Measurements from ENCODE around the gene PKNOX2. TPM values are rescaled to one million over a fixed set of nuclear protein-coding genes. Genes with fewer than 3 reads are reported as not detected.

Gene PKNOX2
- total and polyA plus RNA-seq, 9 of the 15 experiments (the other 6 are each of a cell fraction or from before 2014, with no cell fraction given), result not detected

GRCh38 chr11:125464666-125465065 is 300.1 kb downstream of the PKNOX2 start:
- BruUV-seq (replicated peaks), result no TSS peak
- H3K9me3 ChIP-seq (replicated peaks; ENCODE audit: control insufficient read depth, insufficient read depth, low read depth, low read length), result no peaks in the 10 kb centered on the region
- ATAC-seq (no peak), DNase-seq (ENCODE audit: extremely low read depth in 1 of 4, low spot score in 3 of 4) (no peak), FAIRE-seq (no peak)
- H3K9me1 ChIP-seq (ENCODE audit: control insufficient read depth, insufficient read depth, low read length), result no peaks in the 10 kb centered on the region
- no peak overlapping the region for H3K4me2 ChIP-seq (ENCODE audit: insufficient read depth, low read length)
- H3K36me3 ChIP-seq (ENCODE audit: control insufficient read depth, insufficient read depth, low read length), result no peaks in the 10 kb centered on the region
- H3K4me1 ChIP-seq (replicated peaks in 1 of 2; ENCODE audit: control insufficient read depth in 2 of 2, insufficient read depth in 2 of 2, low read length in 2 of 2), result peaks cover 6 to 10% of the 10 kb centered on the region in 2 experiments; a peak in 4 of 5 replicates
- no peaks in the 10 kb centered on the region for H4K20me1 ChIP-seq (replicated peaks; ENCODE audit: control insufficient read depth, insufficient read depth, low read length)
- H2AFZ ChIP-seq (ENCODE audit: low read depth, low read length), result 0 out of 2 replicates have a peak overlapping the region, but pooled peaks have one; percentile 12
- in situ Hi-C loops (cut with MboI), result no loop called here
- no peak overlapping the region for H3K9ac ChIP-seq (ENCODE audit: insufficient read depth in 1 of 2, low read depth in 2 of 2, low read length in 2 of 2)
- H3K4me3 ChIP-seq, result no peak overlapping the region
- ChIA-PET CTCF (ENCODE audit: low intra/inter-chr PET ratio) (no interaction called here), POLR2A (interaction anchor here (0.8 to 1.0 kb wide), 2 partner anchors 11 to 88 kb away, joined by 3 to 5 read pairs; no protein-coding TSS in a partner anchor)
- H3K79me2 ChIP-seq (ENCODE audit: control insufficient read depth, insufficient read depth, low read length), result no peaks in the 10 kb centered on the region
- no peaks in the 10 kb centered on the region for H3K27me3 ChIP-seq (ENCODE audit: control insufficient read depth in 2 of 2, insufficient read depth in 2 of 2, low read length in 2 of 2)
- no peak for TF ChIP-seq ETV1 (tag; conservative IDR thresholded peaks at IDR 0.05; ENCODE audit: low read depth)
- intact Hi-C loops (cut with micrococcal nuclease), result no loop called here
- H3K27ac ChIP-seq (ENCODE audit: extremely low read depth, low read depth, low read length), result no peak overlapping the region
- 69% methylated on average over 7 of the region's 8 CpGs for WGBS (ENCODE audit: insufficient coverage, low coverage, missing lambda C conversion rate)

- H3K27me3 ChIP-seq (ENCODE audit: control insufficient read depth in 2 of 2, insufficient read depth in 2 of 2, low read length in 2 of 2), result no peaks in the 10 kb centered on the region
- no peak overlapping the region for H3K27ac ChIP-seq (ENCODE audit: extremely low read depth, low read depth, low read length)
- no peaks in the 10 kb centered on the region for H4K20me1 ChIP-seq (replicated peaks; ENCODE audit: control insufficient read depth, insufficient read depth, low read length)
- H3K9ac ChIP-seq (ENCODE audit: insufficient read depth in 1 of 2, low read depth in 2 of 2, low read length in 2 of 2), result no peak overlapping the region
- no peaks in the 10 kb centered on the region for H3K36me3 ChIP-seq (ENCODE audit: control insufficient read depth, insufficient read depth, low read length)
- CTCF ChIA-PET (ENCODE audit: low intra/inter-chr PET ratio), result no interaction called here
- DNase-seq (ENCODE audit: extremely low read depth in 1 of 4, low spot score in 3 of 4) (no peak), ATAC-seq (no peak), FAIRE-seq (no peak)
- BruUV-seq (replicated peaks), result no TSS peak
- in situ Hi-C loops (cut with MboI), result no loop called here
- H3K9me1 ChIP-seq (ENCODE audit: control insufficient read depth, insufficient read depth, low read length), result no peaks in the 10 kb centered on the region
- H3K9me3 ChIP-seq (replicated peaks; ENCODE audit: control insufficient read depth, insufficient read depth, low read depth, low read length), result no peaks in the 10 kb centered on the region
- intact Hi-C loops (cut with micrococcal nuclease), result no loop called here
- no peak overlapping the region for H3K4me2 ChIP-seq (ENCODE audit: insufficient read depth, low read length)
- POLR2A ChIA-PET, result interaction anchor here (0.8 kb wide), 1 partner anchor 87 kb away, joined by 3 read pairs; no protein-coding TSS in a partner anchor
- no peak overlapping the region for H2AFZ ChIP-seq (ENCODE audit: low read depth, low read length)
- H3K79me2 ChIP-seq (ENCODE audit: control insufficient read depth, insufficient read depth, low read length), result no peaks in the 10 kb centered on the region
- peaks cover 6 to 10% of the 10 kb centered on the region in 2 experiments; a peak in 4 of 5 replicates for H3K4me1 ChIP-seq (replicated peaks in 1 of 2; ENCODE audit: control insufficient read depth in 2 of 2, insufficient read depth in 2 of 2, low read length in 2 of 2)
- WGBS (ENCODE audit: insufficient coverage, low coverage, missing lambda C conversion rate), result 69% methylated on average over 2 of the region's 2 CpGs
- no peak overlapping the region for H3K4me3 ChIP-seq
- no peak for TF ChIP-seq RFX5 (IDR thresholded peaks at IDR 0.05; ENCODE audit: low read depth, low read length)
- TF ChIP-seq CC2D1A (IDR thresholded peaks at IDR 0.05), result no peak
- no peak for TF ChIP-seq ZFP30 (CRISPR knock-in tag; IDR thresholded peaks at IDR 0.05; ENCODE audit: borderline replicate concordance)
- no peak for TF ChIP-seq CEBPZ (IDR thresholded peaks at IDR 0.05; ENCODE audit: borderline replicate concordance, low read depth, low read length)
- TF ChIP-seq CAMTA2 (CRISPR knock-in tag; conservative IDR thresholded peaks at IDR 0.05), result no peak
- no peak for TF ChIP-seq ZNF511 (CRISPR knock-in tag; IDR thresholded peaks at IDR 0.05)
- no peak for TF ChIP-seq NONO (IDR thresholded peaks at IDR 0.05; ENCODE audit: low read depth in 2 of 2, low read length in 1 of 2)
- no peak for TF ChIP-seq TAF15 (IDR thresholded peaks at IDR 0.05; ENCODE audit: low read depth, low read length)
- TF ChIP-seq BMI1 (IDR thresholded peaks at IDR 0.05; ENCODE audit: low read length), result no peak
- TF ChIP-seq ZBTB7A (IDR thresholded peaks at IDR 0.05; ENCODE audit: borderline replicate concordance, control insufficient read depth, low read depth, low read length), result no peak
- no peak for TF ChIP-seq ZNF140 (CRISPR knock-in tag; IDR thresholded peaks at IDR 0.05)
Observed at GRCh38 chr11:125465255-125465654, 300.7 kb downstream of the PKNOX2 start.
